ENCODE measurements around the gene GYPE. TPM values are rescaled to one million over a fixed set of nuclear protein-coding genes. Genes with fewer than 3 reads are reported as not detected.
"Not testable (repeated sequence)": the region's sequence is repeated elsewhere in the genome, so short reads cannot be mapped to it uniquely, and the experiment has no call there.

GYPE gene
- polyA plus RNA-seq, 3 donors: 0.15 to 1.7 (median 1.2) TPM

- not testable (repeated sequence) for H3K27ac ChIP-seq (ENCODE audit: low read depth, low read length)
- WGBS, 3 donors: 40 to 83% (median 78%) methylated on average over 2 of the region's 2 CpGs
These were observed 25.8 kb downstream of the GYPE start for GRCh38 chr4:143879561-143879960.

GRCh38 chr4:143875357-143875756 lies 30.0 kb downstream of the GYPE start:
- H3K27ac ChIP-seq (ENCODE audit: low read depth, low read length): not testable (repeated sequence)
- 91 to 94% (median 93%) methylated on average over 2 of the region's 2 CpGs for WGBS, 3 donors

DNA sequence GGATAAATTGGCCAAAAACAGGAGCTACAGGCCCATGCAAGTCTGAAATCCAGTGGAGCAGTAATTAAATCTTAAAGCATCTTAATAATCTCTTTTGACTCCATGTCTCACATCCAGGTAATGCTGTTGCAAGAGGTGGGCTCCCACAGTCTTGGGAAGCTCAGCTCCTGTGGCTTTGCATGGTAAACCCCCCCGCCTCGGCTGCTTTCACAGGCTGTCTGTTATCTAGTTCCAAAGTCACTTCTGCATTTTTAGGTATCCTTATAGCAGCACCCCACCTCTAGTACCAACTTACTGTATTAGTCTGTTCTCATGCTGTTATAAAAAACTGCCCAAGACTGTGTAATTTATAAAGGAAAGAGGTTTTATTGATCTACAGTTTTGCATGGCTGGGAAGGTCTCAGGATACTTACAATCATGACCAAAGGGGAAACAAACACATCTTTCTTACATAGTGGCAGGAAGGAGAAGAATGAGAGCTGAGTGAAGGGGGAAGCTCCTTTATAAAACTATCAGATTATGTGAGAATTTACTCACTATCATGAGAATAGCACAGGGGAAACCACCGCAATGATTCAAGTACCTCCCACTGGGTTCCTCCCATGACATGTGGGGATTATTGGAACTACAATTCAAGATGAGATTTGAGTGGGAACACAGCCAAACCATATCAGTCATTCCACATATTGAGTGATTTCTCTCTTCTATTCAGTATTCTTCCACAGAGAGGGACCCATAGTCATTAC lies 34.7 kb downstream of the GYPE start:
- WGBS, 3 donors: 6 to 60% (median 54%) methylated on average over 2 of the region's 3 CpGs
- not testable (repeated sequence) for H3K27ac ChIP-seq (ENCODE audit: low read depth, low read length)

GRCh38 chr4:143869925-143870324 lies 35.4 kb downstream of the GYPE start:
- not testable (repeated sequence) for H3K27ac ChIP-seq (ENCODE audit: low read depth, low read length)
- WGBS, 3 donors: 36 to 54% methylated on average over 3 of the region's 3 CpGs; no CpG with 5 or more reads in 1 of the 3 donors

- H3K27ac ChIP-seq (ENCODE audit: low read depth, low read length): not testable (repeated sequence)
- WGBS, 3 donors: 11 to 70% (median 32%) methylated on average over 1 of the region's 1 CpG
These were observed 42.6 kb downstream of the GYPE start for GRCh38 chr4:143862716-143863115.

DNA sequence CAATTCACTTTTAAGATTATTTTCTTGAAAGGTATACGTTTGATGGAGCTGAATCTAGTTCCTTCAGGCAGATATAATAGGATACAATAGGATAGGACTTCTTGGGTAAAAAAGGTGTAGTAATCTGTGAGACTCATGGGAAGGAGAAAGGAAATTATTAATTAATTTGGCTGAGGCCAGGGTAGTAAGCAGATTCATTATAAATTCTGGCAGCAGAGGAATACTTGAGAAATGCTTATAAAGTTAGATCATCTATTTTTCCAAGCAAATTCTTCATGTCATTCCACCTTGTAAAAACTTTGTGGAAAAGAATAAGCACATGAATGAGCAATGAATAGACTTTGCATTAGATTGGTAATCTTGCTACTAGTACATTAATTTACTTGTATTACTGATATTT lies 46.9 kb downstream of the GYPE start:
- H3K27ac ChIP-seq (ENCODE audit: low read depth, low read length): no peak overlapping the region
- WGBS, 3 donors: 70 to 81% (median 77%) methylated on average over 1 of the region's 1 CpG

GRCh38 chr4:143857391-143858336 lies 47.7 kb downstream of the GYPE start:
- not testable (repeated sequence) for H3K27ac ChIP-seq (ENCODE audit: low read depth, low read length)
- WGBS, 3 donors: 60 to 84% (median 81%) methylated on average over 6 of the region's 6 CpGs

- 60 to 68% (median 65%) methylated on average over 6 of the region's 6 CpGs for WGBS, 3 donors
- H3K27ac ChIP-seq (ENCODE audit: low read depth, low read length): not testable (repeated sequence)
These were observed 49.3 kb downstream of the GYPE start for GRCh38 chr4:143856017-143856557.

GRCh38 chr4:143854645-143855044 lies 50.7 kb downstream of the GYPE start:
- 44 to 57% (median 50%) methylated on average over 4 of the region's 4 CpGs for WGBS, 3 donors
- H3K27ac ChIP-seq (ENCODE audit: low read depth, low read length): not testable (repeated sequence)

DNA sequence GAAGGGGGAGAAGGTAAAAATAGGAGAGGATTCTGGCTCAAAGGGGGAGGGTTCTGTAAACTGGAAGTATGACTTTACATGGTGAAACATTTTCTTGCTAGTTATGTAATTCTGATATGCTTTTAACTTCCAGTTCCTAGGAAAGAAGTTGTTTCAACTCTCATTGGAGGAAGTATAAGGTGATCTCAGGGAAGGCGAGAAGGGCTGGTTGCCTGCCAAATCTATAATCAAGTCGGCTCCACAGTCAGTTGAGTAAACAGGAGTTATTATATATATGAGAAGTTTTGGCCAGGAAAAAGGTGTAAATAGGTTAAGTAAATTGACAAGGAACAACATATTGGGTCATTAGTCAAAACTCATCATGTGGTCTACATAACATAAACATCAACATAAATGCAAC lies 56.1 kb downstream of the GYPE start:
- 34 to 76% (median 72%) methylated on average over 2 of the region's 2 CpGs for WGBS, 3 donors
- not testable (repeated sequence) for H3K27ac ChIP-seq (ENCODE audit: low read depth, low read length)

- 68 to 91% (median 88%) methylated on average over 1 of the region's 1 CpG for WGBS, 3 donors
- not testable (repeated sequence) for H3K27ac ChIP-seq (ENCODE audit: low read depth, low read length)
These were observed 61.9 kb downstream of the GYPE start for GRCh38 chr4:143843506-143843832.

DNA sequence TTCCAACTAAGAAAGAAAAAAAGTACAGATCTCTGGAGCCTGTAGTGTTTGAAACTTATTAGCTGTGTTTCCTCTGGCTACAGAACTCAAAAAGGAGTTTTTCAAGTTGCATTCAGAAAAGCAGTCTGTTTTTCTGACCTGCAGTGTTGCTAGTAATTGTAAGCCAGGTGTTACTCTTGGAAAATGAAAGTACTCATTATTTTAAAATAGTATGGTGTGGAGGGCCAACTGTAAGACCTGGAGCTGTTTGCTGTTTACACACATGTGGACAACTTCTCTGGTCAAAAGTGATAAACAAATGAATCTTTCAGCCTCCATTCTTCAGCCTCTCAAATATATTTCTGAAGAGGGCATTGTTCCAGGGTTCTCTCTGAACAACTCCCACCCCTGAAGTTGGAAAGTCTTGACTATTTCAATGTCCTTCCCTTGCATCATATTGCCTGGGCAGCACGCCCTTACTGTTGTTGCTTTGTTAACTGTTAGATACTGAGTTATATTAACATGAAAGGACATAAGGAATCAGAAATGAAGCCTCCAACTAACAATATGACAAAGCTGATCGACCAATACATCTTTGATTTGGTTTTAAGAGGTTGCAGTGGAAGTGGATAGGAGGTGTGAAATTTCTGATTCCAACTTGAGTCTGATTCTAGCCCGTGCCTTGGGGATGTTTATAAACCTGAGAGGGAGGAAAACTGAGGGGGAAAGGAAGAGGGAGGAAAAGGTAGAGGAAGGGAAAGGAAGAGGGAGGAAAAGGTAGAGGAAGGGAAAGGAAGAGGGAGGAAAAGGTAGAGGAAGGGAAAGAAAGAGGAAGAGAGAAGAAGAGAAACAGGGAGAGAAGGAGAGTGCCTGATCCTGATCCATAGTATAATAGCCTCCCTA lies 62.5 kb downstream of the GYPE start:
- not testable (repeated sequence) for H3K27ac ChIP-seq (ENCODE audit: low read depth, low read length)
- 55 to 74% (median 55%) methylated on average over 2 to 3 of the region's 3 CpGs for WGBS, 3 donors

GRCh38 chr4:143839413-143839812 lies 65.9 kb downstream of the GYPE start:
- not testable (repeated sequence) for H3K27ac ChIP-seq (ENCODE audit: low read depth, low read length)
- 70 to 94% (median 76%) methylated on average over 5 of the region's 7 CpGs for WGBS, 3 donors

DNA sequence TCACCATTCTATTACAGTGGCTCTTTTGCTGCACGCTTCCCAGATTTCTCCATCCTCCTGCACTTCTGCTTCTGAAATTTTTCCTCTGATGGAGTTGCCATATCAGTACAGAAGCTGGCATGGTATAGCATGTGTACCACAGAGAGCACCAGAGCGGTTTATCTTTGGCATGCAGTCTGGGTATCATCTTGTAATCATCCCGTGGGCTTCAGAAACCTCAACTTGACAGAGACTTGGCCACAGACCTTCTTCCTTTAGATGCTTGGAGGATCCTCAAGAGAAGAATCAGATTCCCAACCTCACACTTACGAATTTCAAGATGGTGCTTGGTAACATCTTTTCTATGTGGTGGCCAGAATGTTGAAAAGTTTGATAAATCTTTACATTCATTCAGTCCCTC lies 71.2 kb downstream of the GYPE start:
- 75 to 92% (median 84%) methylated on average over 4 of the region's 4 CpGs for WGBS, 3 donors

DNA sequence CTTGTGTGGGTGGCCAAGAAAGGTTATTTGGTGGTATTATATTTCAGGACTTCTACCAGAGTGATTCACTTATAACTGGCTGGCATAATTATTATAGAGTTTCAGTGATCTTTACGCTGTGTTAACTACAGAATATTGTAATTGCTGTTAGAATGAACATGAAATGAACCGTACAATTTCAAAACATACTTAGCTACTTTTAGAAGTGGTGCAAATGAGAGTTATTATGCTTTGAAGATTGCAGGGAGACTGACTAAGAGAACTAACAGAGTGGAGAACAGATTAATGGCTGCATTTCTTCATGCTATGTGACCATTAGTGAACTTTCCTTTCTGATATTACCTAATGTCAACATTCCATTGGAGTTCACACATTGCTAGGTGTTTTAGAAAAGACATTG lies 71.7 kb downstream of the GYPE start:
- WGBS, 3 donors: 67 to 88% (median 85%) methylated on average over 2 of the region's 2 CpGs
- not testable (repeated sequence) for H3K27ac ChIP-seq (ENCODE audit: low read depth, low read length)

More for the DNA sequence above, 71.2 kb downstream of the GYPE start:
- H3K27ac ChIP-seq (ENCODE audit: low read depth, low read length): not testable (repeated sequence)

- not testable (repeated sequence) for H3K27ac ChIP-seq (ENCODE audit: low read depth, low read length)
These were observed 74.8 kb downstream of the GYPE start for GRCh38 chr4:143830576-143830975.

DNA sequence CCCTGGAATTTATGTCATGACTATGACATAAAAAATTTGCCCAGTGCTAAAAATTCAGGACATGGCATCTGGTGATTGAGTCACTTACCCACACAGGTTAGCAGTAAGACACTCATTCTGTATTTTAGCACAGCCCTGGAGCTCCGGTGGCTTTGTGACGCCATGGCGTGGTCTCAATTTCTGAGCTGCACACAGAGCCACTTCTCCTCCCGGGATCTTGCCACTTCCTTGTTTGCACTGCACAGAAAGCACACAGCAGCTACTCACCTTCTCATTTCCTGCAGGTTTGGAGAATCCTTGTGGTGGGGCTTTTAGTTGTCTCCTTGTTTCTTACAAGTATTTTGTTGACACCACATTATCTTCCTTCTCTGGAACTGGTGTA lies 76.1 kb downstream of the GYPE start:
- WGBS, 3 donors: 54 to 64% (median 58%) methylated on average over 4 of the region's 4 CpGs
- not testable (repeated sequence) for H3K27ac ChIP-seq (ENCODE audit: low read depth, low read length)
